ENCODE measurements around the gene BIRC7. TPM values are rescaled to one million over a fixed set of nuclear protein-coding genes. Genes with fewer than 3 reads are reported as not detected.
A peak's percentile ranks its signal among the peaks of the same experiment; 100 is the strongest.
"Not testable (repeated sequence)": the region's sequence is repeated elsewhere in the genome, so short reads cannot be mapped to it uniquely, and the experiment has no call there.

The BIRC7 gene
- polyA plus RNA-seq, 1 donor from 2014 or later, result not detected

- Mint-ChIP-seq H3K36me3 (no peaks in the 10 kb centered on the region), H3K4me1 (peaks cover 0 to 4% (median 0%) of the 10 kb centered on the region in 3 donors), H3K27ac (no peak overlapping the region), H3K4me3 (no peak overlapping the region), H3K27me3 (peaks cover 9% of the 10 kb centered on the region), H3K9me3 (no peaks in the 10 kb centered on the region)
Measured at GRCh38 chr20:63241272-63241671, 5.6 kb downstream of the BIRC7 start.

- Mint-ChIP-seq H3K9me3 (no peaks in the 10 kb centered on the region), H3K4me3 (no peak overlapping the region), H3K4me1 (peaks cover 0 to 4% (median 0%) of the 10 kb centered on the region in 3 donors), H3K36me3 (no peaks in the 10 kb centered on the region), H3K27ac (no peak overlapping the region), H3K27me3 (peaks cover 18% of the 10 kb centered on the region)
Measured at GRCh38 chr20:63242736-63243135, 7.0 kb downstream of the BIRC7 start.

GRCh38 chr20:63243604-63244247, 8.0 kb downstream of the BIRC7 start:
- Mint-ChIP-seq H3K27me3 (peaks cover 23% of the 10 kb centered on the region), H3K36me3 (no peaks in the 10 kb centered on the region), H3K9me3 (no peaks in the 10 kb centered on the region), H3K4me3 (peak overlapping the region in 1 of 4 donors; percentile 17), H3K4me1 (peaks cover 0 to 4% (median 0%) of the 10 kb centered on the region in 3 donors), H3K27ac (no peak overlapping the region)

GRCh38 chr20:63244468-63244867, 8.8 kb downstream of the BIRC7 start:
- no peak overlapping the region for H3K4me3 Mint-ChIP-seq
- H3K4me1 Mint-ChIP-seq, result peaks cover 0 to 4% (median 0%) of the 10 kb centered on the region in 3 donors
- no peaks in the 10 kb centered on the region for H3K36me3 Mint-ChIP-seq
- H3K27ac Mint-ChIP-seq, result no peak overlapping the region
- H3K9me3 Mint-ChIP-seq, result no peaks in the 10 kb centered on the region
- peaks cover 30% of the 10 kb centered on the region for H3K27me3 Mint-ChIP-seq

- Mint-ChIP-seq H3K4me3 (peak overlapping the region in 1 of 4 donors; percentile 32), H3K36me3 (peaks cover 2% of the 10 kb centered on the region), H3K9me3 (no peaks in the 10 kb centered on the region), H3K27me3 (peaks cover 34% of the 10 kb centered on the region), H3K4me1 (peaks cover 0 to 4% (median 0%) of the 10 kb centered on the region in 3 donors), H3K27ac (no peak overlapping the region)
Measured at GRCh38 chr20:63246490-63247288, 11.0 kb downstream of the BIRC7 start.

- Mint-ChIP-seq H3K4me1 (no peaks in the 10 kb centered on the region), H3K27ac (no peak overlapping the region), H3K27me3 (peaks cover 38% of the 10 kb centered on the region), H3K36me3 (peaks cover 2% of the 10 kb centered on the region), H3K4me3 (peak overlapping the region in 1 of 4 donors; percentile 17), H3K9me3 (no peaks in the 10 kb centered on the region)
Measured at GRCh38 chr20:63247671-63248228, 12.0 kb downstream of the BIRC7 start.

- Mint-ChIP-seq H3K27me3 (peaks cover 40% of the 10 kb centered on the region), H3K4me1 (peaks cover 0 to 2% (median 0%) of the 10 kb centered on the region in 3 donors), H3K4me3 (no peak overlapping the region), H3K36me3 (peaks cover 2% of the 10 kb centered on the region), H3K27ac (no peak overlapping the region), H3K9me3 (no peaks in the 10 kb centered on the region)
Measured at GRCh38 chr20:63248835-63249591, 13.3 kb downstream of the BIRC7 start.

GRCh38 chr20:63249891-63250290, 14.2 kb downstream of the BIRC7 start:
- Mint-ChIP-seq H3K36me3 (peaks cover 2% of the 10 kb centered on the region), H3K27me3 (peaks cover 40% of the 10 kb centered on the region), H3K9me3 (no peaks in the 10 kb centered on the region), H3K4me1 (peaks cover 0 to 2% (median 0%) of the 10 kb centered on the region in 3 donors), H3K27ac (peak overlapping the region in 1 of 3 donors; percentile 67), H3K4me3 (no peak overlapping the region)

- H3K9me3 Mint-ChIP-seq, H3K27ac Mint-ChIP-seq, H3K4me3 Mint-ChIP-seq, H3K4me1 Mint-ChIP-seq, H3K36me3 Mint-ChIP-seq: not testable (repeated sequence)
- H3K27me3 Mint-ChIP-seq, result peaks cover 47% of the 10 kb centered on the region
Measured at GRCh38 chr20:63251350-63251749, 15.6 kb downstream of the BIRC7 start.

- Mint-ChIP-seq H3K27ac (no peak overlapping the region), H3K4me3 (peak overlapping the region in 1 of 4 donors; percentile 22), H3K9me3 (no peaks in the 10 kb centered on the region), H3K36me3 (peaks cover 2% of the 10 kb centered on the region), H3K27me3 (peaks cover 43% of the 10 kb centered on the region), H3K4me1 (peaks cover 0 to 2% (median 0%) of the 10 kb centered on the region in 3 donors)
Measured at GRCh38 chr20:63252284-63252711, 16.6 kb downstream of the BIRC7 start.

- Mint-ChIP-seq H3K4me3 (peak overlapping the region in 2 of 4 donors; percentile 37 to 70), H3K36me3 (peaks cover 2% of the 10 kb centered on the region), H3K9me3 (no peaks in the 10 kb centered on the region), H3K4me1 (peaks cover 0 to 2% (median 0%) of the 10 kb centered on the region in 3 donors), H3K27me3 (peaks cover 45% of the 10 kb centered on the region), H3K27ac (no peak overlapping the region)
Measured at GRCh38 chr20:63253065-63253437, 17.3 kb downstream of the BIRC7 start.

- H3K27ac Mint-ChIP-seq, result no peak overlapping the region
- no peaks in the 10 kb centered on the region for H3K9me3 Mint-ChIP-seq
- peaks cover 45% of the 10 kb centered on the region for H3K27me3 Mint-ChIP-seq
- peaks cover 2% of the 10 kb centered on the region for H3K36me3 Mint-ChIP-seq
- peaks cover 0 to 2% (median 0%) of the 10 kb centered on the region in 3 donors for H3K4me1 Mint-ChIP-seq
- no peak overlapping the region for H3K4me3 Mint-ChIP-seq
Measured at GRCh38 chr20:63253438-63254231, 17.9 kb downstream of the BIRC7 start.

GRCh38 chr20:63254232-63254605, 18.5 kb downstream of the BIRC7 start, which contains the start of gene NKAIN4:
TSS of gene NKAIN4 (minus strand) at chr20:63254463. CDS start at chr20:63254450, 13 bp downstream.
- H3K27me3 Mint-ChIP-seq, result peaks cover 40% of the 10 kb centered on the region
- peaks cover 2% of the 10 kb centered on the region for H3K36me3 Mint-ChIP-seq
- H3K27ac Mint-ChIP-seq, result peak within 1 kb of the TSS in 1 of 3 donors; percentile 63
- no peaks in the 10 kb centered on the region for H3K9me3 Mint-ChIP-seq
- H3K4me3 Mint-ChIP-seq, result peak within 1 kb of the TSS in 1 of 4 donors; percentile 81
- H3K4me1 Mint-ChIP-seq, result peaks cover 0 to 2% (median 0%) of the 10 kb centered on the region in 3 donors

Measured in IgD-negative memory B cell (primary cell).